PC-9 (cell line): Measurements from ENCODE around the gene SRL. TPM values are rescaled to one million over a fixed set of nuclear protein-coding genes. Genes with fewer than 3 reads are reported as not detected.

ENCODE experiments used
- BruUV-seq: library from RNA; stranded (reverse); fragments of 400-500 nt; replicated peaks from 2 replicates; lab custom pipeline; 2021; lab: Mats Ljungman, UMichigan
- CTCF ChIA-PET: fragments of 300-600 bp; sonication (Branson Sonifier 250); formaldehyde crosslinking; loops from one replicate; lab custom pipeline; 2022; ENCODE audit warnings: antibody characterized with exemption; lab: Charles Lee
- POLR2A ChIA-PET: fragments of 300-600 bp; sonication (Branson Sonifier 250); formaldehyde crosslinking; loops from one replicate; lab custom pipeline; 2022; ENCODE audit warnings: antibody characterized with exemption; ENCODE audit not compliant: unreplicated experiment; lab: Charles Lee
- DNase-seq, 2 experiments: peaks; one replicate each; pipeline versions ENCODE4 v3.0.0 to v3.0.0-alpha.2; 2015 to 2022; ENCODE audit warnings: mixed read lengths in 1 of 2
- H2AFZ ChIP-seq: fragments of 200-600 bp; sonication (generic); 2 replicates; pipeline ENCODE4 v1.8.1; 2017; ENCODE audit warnings: antibody characterized with exemption
- H3F3A ChIP-seq: fragments of 200-600 bp; sonication (generic); 2 replicates; pipeline ENCODE4 v1.8.1; 2017; ENCODE audit warnings: antibody characterized with exemption, mild to moderate bottlenecking, low read depth; ENCODE audit not compliant: insufficient read depth
- H3K27ac ChIP-seq: fragments of 200-600 bp; sonication (generic); 2 replicates; pipeline ENCODE4 v1.6.1; 2016; ENCODE audit warnings: mixed run types
- H3K27me3 ChIP-seq: fragments of 200-600 bp; sonication (generic); 2 replicates; pipeline ENCODE4 v1.6.1; 2016; ENCODE audit warnings: low read depth, mixed run types; ENCODE audit not compliant: insufficient read depth
- H3K36me3 ChIP-seq: fragments of 200-600 bp; sonication (generic); 2 replicates; pipeline ENCODE4 v1.6.1; 2016; ENCODE audit warnings: low read depth, mixed run types
- H3K4me1 ChIP-seq: fragments of 200-600 bp; sonication (generic); replicated peaks from 2 replicates; pipeline ENCODE4 v1.6.1; 2016; ENCODE audit warnings: mixed run types; ENCODE audit not compliant: insufficient read depth
- H3K4me2 ChIP-seq: fragments of 200-600 bp; sonication (generic); 2 replicates; pipeline ENCODE4 v1.6.1; 2017; ENCODE audit warnings: mixed run types
- H3K4me3 ChIP-seq: fragments of 200-600 bp; sonication (generic); 2 replicates; pipeline ENCODE4 v1.6.1; 2016; ENCODE audit warnings: mixed run types
- H3K79me2 ChIP-seq: fragments of 200-600 bp; sonication (generic); 2 replicates; pipeline ENCODE4 v1.6.1; 2017; ENCODE audit warnings: low read depth, mixed run types
- H3K9me2 ChIP-seq: fragments of 200-600 bp; sonication (generic); 2 replicates; pipeline ENCODE4 v1.8.1; 2017; ENCODE audit warnings: mild to moderate bottlenecking; ENCODE audit not compliant: insufficient read depth
- H3K9me3 ChIP-seq: fragments of 200-600 bp; sonication (generic); 2 replicates; pipeline ENCODE4 v1.8.1; 2016; ENCODE audit warnings: low read depth; ENCODE audit not compliant: insufficient read depth
- H4K20me1 ChIP-seq: fragments of 200-600 bp; sonication (generic); 2 replicates; pipeline ENCODE4 v1.8.1; 2017; ENCODE audit not compliant: insufficient read depth
- EZH2 ChIP-seq: fragments of 200-600 bp; sonication (generic); IDR thresholded peaks from 2 replicates; pipeline ENCODE4 v1.8.0; 2017; ENCODE audit warnings: antibody characterized with exemption, low read depth
- intact Hi-C: fragments of 100-400 bp; cut with micrococcal nuclease; formaldehyde crosslinking; loops from one replicate; pipeline ENCODE4 v1.10.0; 2022; ENCODE audit not compliant: unreplicated experiment
- total RNA-seq: library from RNA; stranded (reverse); gene quantifications from 2 replicates; pipeline ENCODE4 v1.2.3, GENCODE V29; 2021
- TF ChIP-seq, protein P1 (sequence below): fragments of 200-600 bp; sonication (generic); conservative IDR thresholded peaks from 2 replicates; pipeline ENCODE4 v1.6.1; 2017; ENCODE audit warnings: mixed run types, antibody characterized with exemption, mild to moderate bottlenecking, moderate library complexity

Gene SRL
- total RNA-seq, 1 experiment from 2014 or later = not detected

DNA sequence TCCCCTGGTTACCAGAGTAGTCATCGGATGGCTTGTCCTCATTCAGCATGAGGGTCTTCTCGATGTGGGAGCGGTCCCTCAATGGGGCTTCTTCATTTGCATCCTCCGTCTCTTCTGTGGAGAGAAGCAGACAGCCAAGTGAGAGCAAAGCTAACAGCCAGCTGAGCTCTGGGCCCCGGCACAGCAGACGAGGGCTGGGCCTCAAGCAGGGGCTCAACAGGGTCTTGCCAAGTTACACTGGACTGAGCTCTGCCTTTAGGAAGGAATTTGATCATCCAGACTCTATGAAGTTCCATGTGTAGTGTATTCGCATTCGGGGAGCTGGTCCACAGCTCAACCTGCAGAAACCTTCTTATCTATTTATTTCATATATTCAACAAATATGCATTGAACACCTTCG is 37.4 kb downstream of the SRL start:
- CTCF ChIA-PET = interaction anchor here (0.6 to 1.9 kb wide), 2 partner anchors 49 kb away, joined by 4 to 6 read pairs; no protein-coding TSS in a partner anchor
- peaks cover 7% of the 10 kb centered on the region for H3K4me1 ChIP-seq
- POLR2A ChIA-PET = no interaction called here
- no peaks in the 10 kb centered on the region for H3K36me3 ChIP-seq
- H3K9me3 ChIP-seq = no peaks in the 10 kb centered on the region
- H3K4me3 ChIP-seq = no peak overlapping the region
- BruUV-seq = no TSS peak
- TF ChIP-seq EZH2 = no peak
- TF ChIP-seq, protein P1, sequence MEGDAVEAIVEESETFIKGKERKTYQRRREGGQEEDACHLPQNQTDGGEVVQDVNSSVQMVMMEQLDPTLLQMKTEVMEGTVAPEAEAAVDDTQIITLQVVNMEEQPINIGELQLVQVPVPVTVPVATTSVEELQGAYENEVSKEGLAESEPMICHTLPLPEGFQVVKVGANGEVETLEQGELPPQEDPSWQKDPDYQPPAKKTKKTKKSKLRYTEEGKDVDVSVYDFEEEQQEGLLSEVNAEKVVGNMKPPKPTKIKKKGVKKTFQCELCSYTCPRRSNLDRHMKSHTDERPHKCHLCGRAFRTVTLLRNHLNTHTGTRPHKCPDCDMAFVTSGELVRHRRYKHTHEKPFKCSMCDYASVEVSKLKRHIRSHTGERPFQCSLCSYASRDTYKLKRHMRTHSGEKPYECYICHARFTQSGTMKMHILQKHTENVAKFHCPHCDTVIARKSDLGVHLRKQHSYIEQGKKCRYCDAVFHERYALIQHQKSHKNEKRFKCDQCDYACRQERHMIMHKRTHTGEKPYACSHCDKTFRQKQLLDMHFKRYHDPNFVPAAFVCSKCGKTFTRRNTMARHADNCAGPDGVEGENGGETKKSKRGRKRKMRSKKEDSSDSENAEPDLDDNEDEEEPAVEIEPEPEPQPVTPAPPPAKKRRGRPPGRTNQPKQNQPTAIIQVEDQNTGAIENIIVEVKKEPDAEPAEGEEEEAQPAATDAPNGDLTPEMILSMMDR = no peak
- no peak overlapping the region for H3K4me2 ChIP-seq
- H3K9me2 ChIP-seq = no peaks in the 10 kb centered on the region
- intact Hi-C loops = loop anchor here (5.0 kb wide), 2 partner anchors 222 to 383 kb away; no protein-coding TSS in a partner anchor
- DNase-seq = no peak
- H2AFZ ChIP-seq = no peak overlapping the region
- peaks cover 21% of the 10 kb centered on the region; the same call in 1 of the 2 replicates for H3K27me3 ChIP-seq
- H3K27ac ChIP-seq = no peak overlapping the region
- H4K20me1 ChIP-seq = no peaks in the 10 kb centered on the region
- H3F3A ChIP-seq = no peaks in the 10 kb centered on the region
- no peaks in the 10 kb centered on the region for H3K79me2 ChIP-seq

DNA sequence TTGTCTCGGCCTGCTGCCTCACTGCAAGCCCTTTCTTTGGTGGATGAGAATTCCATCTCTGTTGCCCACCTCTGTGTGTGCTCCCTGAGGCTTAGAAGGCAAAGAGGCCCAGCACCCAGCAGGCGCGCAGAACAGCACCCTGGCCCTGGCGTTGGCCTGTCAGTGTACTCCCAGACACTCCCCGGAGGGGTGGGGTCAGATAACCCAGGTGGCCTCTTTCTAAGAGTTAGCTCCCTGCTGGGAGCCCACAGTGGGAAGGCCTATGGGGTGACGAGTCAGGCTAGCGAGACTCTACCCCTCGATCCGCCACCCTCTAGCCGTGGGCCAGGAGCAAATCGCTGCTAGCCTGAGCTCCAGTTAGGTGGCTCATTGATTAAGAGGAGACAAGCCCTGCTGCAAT is 38.1 kb downstream of the SRL start:
- ChIA-PET POLR2A (interaction anchor here (0.7 kb wide), 1 partner anchor 80 kb away, joined by 4 read pairs; no protein-coding TSS in a partner anchor), CTCF (interaction anchor here (0.5 to 1.9 kb wide), 2 partner anchors 50 to 83 kb away, joined by 6 to 8 read pairs; no protein-coding TSS in a partner anchor)
- Histone ChIP-seq H3K9me3 (no peaks in the 10 kb centered on the region), H3K4me1 (peaks cover 7% of the 10 kb centered on the region), H3K27ac (no peak overlapping the region), H2AFZ (no peak overlapping the region), H3K36me3 (no peaks in the 10 kb centered on the region), H3K79me2 (no peaks in the 10 kb centered on the region), H3K4me2 (no peak overlapping the region), H3K4me3 (no peak overlapping the region), H4K20me1 (no peaks in the 10 kb centered on the region), H3K27me3 (peaks cover 21% of the 10 kb centered on the region; the same call in 1 of the 2 replicates), H3F3A (no peaks in the 10 kb centered on the region), H3K9me2 (no peaks in the 10 kb centered on the region)
- TF ChIP-seq EZH2 = no peak
- TF ChIP-seq, protein P1 = no peak
- no TSS peak for BruUV-seq
- no peak for DNase-seq
- intact Hi-C loops = loop anchor here (5.0 kb wide), 2 partner anchors 221 to 384 kb away; no protein-coding TSS in a partner anchor

DNA sequence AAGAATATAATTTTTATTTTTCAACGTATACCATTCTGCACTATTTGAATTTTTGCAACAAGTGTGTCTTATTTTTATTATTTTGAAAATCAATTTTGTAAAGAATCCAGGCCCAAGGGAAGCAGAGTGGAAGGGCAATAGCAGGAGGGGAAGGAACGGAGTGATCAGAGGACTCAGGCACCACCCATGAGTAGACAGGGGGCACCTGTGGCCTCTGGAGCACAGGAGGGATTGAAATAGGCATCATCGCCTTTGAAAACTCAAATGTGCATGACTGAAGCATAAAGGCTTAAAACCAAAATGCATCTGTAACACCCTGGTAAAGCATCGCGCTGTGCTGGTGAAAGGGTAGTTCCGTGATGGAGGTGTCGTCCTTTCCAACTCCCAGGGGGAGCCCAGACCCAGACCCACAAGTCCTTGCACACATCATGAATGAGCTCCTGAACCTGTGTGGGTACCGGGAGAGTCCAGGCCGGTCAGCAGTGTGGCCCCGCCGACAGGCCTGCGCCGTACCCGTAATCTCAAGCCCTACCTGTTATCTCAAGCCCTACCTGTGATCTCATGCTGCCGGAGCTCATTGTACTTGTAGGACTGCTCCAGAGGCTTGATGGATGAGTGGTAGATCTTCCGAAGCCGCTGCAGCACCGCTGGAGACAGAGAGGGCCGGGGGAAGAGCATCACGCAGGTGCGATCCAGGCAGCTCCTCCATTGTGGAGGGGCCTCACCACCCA is 39.1 kb downstream of the SRL start:
- TF ChIP-seq, protein P1 = no peak
- TF ChIP-seq EZH2 = no peak
- ChIA-PET CTCF (interaction anchor here (1.9 kb wide), 1 partner anchor 51 kb away, joined by 6 read pairs; no protein-coding TSS in a partner anchor), POLR2A (interaction anchor here (0.6 kb wide), 2 partner anchors 38 to 232 kb away, joined by 3 read pairs; no protein-coding TSS in a partner anchor)
- no TSS peak for BruUV-seq
- Histone ChIP-seq H4K20me1 (no peaks in the 10 kb centered on the region), H3F3A (no peaks in the 10 kb centered on the region), H3K79me2 (no peaks in the 10 kb centered on the region), H3K4me2 (no peak overlapping the region), H3K9me3 (no peaks in the 10 kb centered on the region), H3K27ac (no peak overlapping the region), H3K9me2 (no peaks in the 10 kb centered on the region), H2AFZ (no peak overlapping the region), H3K4me3 (no peak overlapping the region), H3K36me3 (no peaks in the 10 kb centered on the region), H3K27me3 (peaks cover 13% of the 10 kb centered on the region; the same call in 1 of the 2 replicates), H3K4me1 (peaks cover 7% of the 10 kb centered on the region)
- DNase-seq = no peak
- intact Hi-C loops = loop anchor here (5.0 kb wide), 2 partner anchors 220 to 385 kb away; no protein-coding TSS in a partner anchor
